Pancreas (tissue), 10 donors: Measurements from ENCODE around the gene PLEKHA8. TPM values are rescaled to one million over a fixed set of nuclear protein-coding genes. Genes with fewer than 3 reads are reported as not detected.

Experiments used
- ATAC-seq, 4 donors: fragments of 200-7000 bp; cut with Tn5 transposase; one replicate each; pipeline versions ENCODE4 v1.8.0 to v1.9.1; 2020; ENCODE audit warnings: mild to moderate bottlenecking in 4 of 4, moderate library complexity in 4 of 4
- DNase-seq, 6 donors: peaks; one replicate each; pipeline ENCODE4 v3.0.0-alpha.2; 2020
- FAIRE-seq: peaks from 2 replicates; lab custom pipeline; 2012; peaks lifted over from hg19 to GRCh38; lab: Jason Lieb, UNC
- H3K27ac ChIP-seq, 4 donors: fragments of 200-600 bp; sonication (generic); 1 replicate in 3 of 4; 2 replicates in 1 of 4; pipeline versions ENCODE4 v1.5.0 to v1.8.0; 2020
- H3K27me3 ChIP-seq, 4 donors: fragments of 200-600 bp; one replicate each; pipeline ENCODE4 v1.8.0; 2021
- H3K36me3 ChIP-seq, 3 donors: fragments of 200-600 bp; sonication (generic) in 1 of 3; one replicate each; pipeline versions ENCODE4 v1.5.0 to v1.8.0; 2020 to 2021
- H3K4me1 ChIP-seq, 3 donors: fragments of 200-600 bp; one replicate each; pipeline ENCODE4 v1.8.0; 2021
- H3K4me3 ChIP-seq, 4 donors: fragments of 200-600 bp; sonication (generic) in 2 of 4; one replicate each; pipeline versions ENCODE4 v1.5.0 to v1.8.0; 2020 to 2021
- H3K9me3 ChIP-seq, 4 donors: fragments of 200-600 bp; one replicate each; pipeline ENCODE4 v1.8.0; 2021
- WGBS, 2 donors: extraction: QIAGEN DNeasy Blood & Tissue Kit; methylation state at CpG; one replicate each; pipeline ENCODE4 v1.1.7; 2013; 5-methylcytosine and 5-hydroxymethylcytosine counted together
- intact Hi-C, 3 donors: fragments of 100-400 bp; cut with DNase I; formaldehyde crosslinking; loops; one replicate each; pipeline versions ENCODE4 v1.11.1 to v1.14.2; 2022
- polyA plus RNA-seq, 2 donors: library from polyadenylated mRNA; stranded (reverse); fragments of 200-250 nt; gene quantifications; one replicate each; pipeline ENCODE4 v1.2.3, GENCODE V29; 2013
- total RNA-seq, 6 donors: library from RNA; stranded (reverse); fragmentation: NEBNext Ultra II Directional in 4 of 6; extraction: Animal tissue kit (Norgen Biotek cat#: 25700) in 4 of 6; gene quantifications; one replicate each; pipeline versions ENCODE4 v1.2.1 to v1.2.4, GENCODE V29; 2021 to 2023
- TF ChIP-seq, protein P1 (sequence below), 4 donors: fragments of 200-600 bp; sonication (generic) in 3 of 4; IDR thresholded peaks; one replicate each; pipeline versions ENCODE4 v1.5.0 to v1.8.0; 2021; ENCODE audit warnings: antibody characterized with exemption in 4 of 4
- donor health status: healthy with polysubstance abuse.
- donor health status: DM: no; HTN: no; CAD: no; lungs with moderate emphysema.
- donor health status: DM: no; HTN: no; CAD: no.
- donor health status: control.
- donor health status: control.
- donor health status: Bipolar disorder and iron deficiency.
- donor health status: DM: yes; HTN: yes; CAD: no.
- donor health status: DM: no; HTN: no; CAD: no.
- donor health status: DM: no; HTN: no; CAD: no.
- donor health status: DM: yes; HTN: yes; CAD: no.

The PLEKHA8 gene
- total and polyA plus RNA-seq, 8 donors: 1.7 to 9.7 (median 4.3) TPM

DNA sequence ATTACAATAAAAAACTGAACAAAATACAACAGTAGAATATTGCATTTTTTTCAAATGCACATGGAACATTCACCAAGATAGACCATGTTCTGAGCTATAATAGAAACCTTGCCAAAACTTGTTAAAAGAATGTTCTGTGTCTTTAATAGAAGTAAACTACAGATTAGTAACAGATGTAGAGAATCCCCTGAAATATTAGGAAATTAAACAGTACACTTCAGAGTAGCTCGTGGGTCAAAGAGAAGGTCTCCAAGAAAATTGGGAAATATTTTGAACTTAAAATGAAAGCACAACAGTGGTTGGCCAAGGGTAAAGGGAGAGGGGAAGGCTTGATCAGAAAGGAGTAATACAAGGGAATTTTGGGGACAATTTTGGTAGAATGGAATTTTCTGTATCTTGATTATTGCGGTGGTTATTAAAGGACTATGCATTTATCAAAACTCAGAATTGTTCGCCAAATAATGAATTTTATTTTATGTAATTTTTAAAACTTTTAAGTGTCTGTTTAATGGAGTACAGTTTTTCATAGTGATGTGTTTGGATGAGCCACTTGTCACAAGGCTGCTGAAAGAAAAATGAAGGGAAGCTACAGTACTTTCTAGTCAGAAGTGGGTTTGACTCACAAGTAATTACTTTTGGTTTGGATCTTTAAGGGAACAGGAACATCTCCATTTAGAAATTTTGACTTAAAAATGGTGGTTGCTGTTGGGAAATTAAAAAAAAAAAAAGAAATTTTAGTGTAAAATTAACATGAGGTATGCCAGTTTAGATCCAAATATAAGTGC lies 10.2 kb downstream of the PLEKHA8 start:
- H3K27ac ChIP-seq: no peak overlapping the region
- no peaks in the 10 kb centered on the region for H3K9me3 ChIP-seq
- H3K4me3 ChIP-seq: no peak overlapping the region
- 93% methylated on average over 3 of the region's 3 CpGs for WGBS, 2 donors
- intact Hi-C loops: no loop called here
- no peak for FAIRE-seq
- peaks cover 0 to 3% (median 0%) of the 10 kb centered on the region in 3 donors for H3K4me1 ChIP-seq
- no peaks in the 10 kb centered on the region for H3K27me3 ChIP-seq
- DNase-seq: no peak
- H3K36me3 ChIP-seq: no peaks in the 10 kb centered on the region
- ATAC-seq: peak in 3 of 4 donors; percentile 22 to 50 (median 30)
- TF ChIP-seq, protein P1, sequence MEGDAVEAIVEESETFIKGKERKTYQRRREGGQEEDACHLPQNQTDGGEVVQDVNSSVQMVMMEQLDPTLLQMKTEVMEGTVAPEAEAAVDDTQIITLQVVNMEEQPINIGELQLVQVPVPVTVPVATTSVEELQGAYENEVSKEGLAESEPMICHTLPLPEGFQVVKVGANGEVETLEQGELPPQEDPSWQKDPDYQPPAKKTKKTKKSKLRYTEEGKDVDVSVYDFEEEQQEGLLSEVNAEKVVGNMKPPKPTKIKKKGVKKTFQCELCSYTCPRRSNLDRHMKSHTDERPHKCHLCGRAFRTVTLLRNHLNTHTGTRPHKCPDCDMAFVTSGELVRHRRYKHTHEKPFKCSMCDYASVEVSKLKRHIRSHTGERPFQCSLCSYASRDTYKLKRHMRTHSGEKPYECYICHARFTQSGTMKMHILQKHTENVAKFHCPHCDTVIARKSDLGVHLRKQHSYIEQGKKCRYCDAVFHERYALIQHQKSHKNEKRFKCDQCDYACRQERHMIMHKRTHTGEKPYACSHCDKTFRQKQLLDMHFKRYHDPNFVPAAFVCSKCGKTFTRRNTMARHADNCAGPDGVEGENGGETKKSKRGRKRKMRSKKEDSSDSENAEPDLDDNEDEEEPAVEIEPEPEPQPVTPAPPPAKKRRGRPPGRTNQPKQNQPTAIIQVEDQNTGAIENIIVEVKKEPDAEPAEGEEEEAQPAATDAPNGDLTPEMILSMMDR (IDR thresholded peaks at IDR 0.05): no peak

DNA sequence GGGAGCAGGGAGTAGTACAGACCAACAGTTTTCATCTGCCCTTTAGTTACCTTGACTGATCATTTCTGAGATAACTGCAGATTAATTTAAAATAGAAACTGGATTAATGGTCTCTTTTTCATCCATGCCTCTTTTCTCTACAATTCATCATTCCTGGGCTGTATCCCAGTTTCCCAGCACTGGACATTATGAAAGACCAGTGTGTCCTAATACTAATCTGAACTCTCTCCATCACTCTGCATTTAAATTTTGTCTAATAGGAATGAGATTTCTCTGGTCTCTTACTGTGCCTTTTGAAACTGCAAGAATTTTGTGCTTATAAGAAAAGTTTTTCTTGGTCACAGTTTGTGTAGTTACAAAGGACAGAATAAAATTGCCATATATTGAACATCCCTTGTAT lies 12.7 kb downstream of the PLEKHA8 start:
- Histone ChIP-seq H3K36me3 (no peaks in the 10 kb centered on the region), H3K27me3 (no peaks in the 10 kb centered on the region), H3K9me3 (no peaks in the 10 kb centered on the region), H3K27ac (no peak overlapping the region), H3K4me3 (no peak overlapping the region), H3K4me1 (peaks cover under 1 to 7% (median 2%) of the 10 kb centered on the region in 3 donors)
- no peak for FAIRE-seq
- intact Hi-C loops: no loop called here
- ATAC-seq: no peak
- DNase-seq: no peak
- TF ChIP-seq, protein P1 (IDR thresholded peaks at IDR 0.05): no peak

DNA sequence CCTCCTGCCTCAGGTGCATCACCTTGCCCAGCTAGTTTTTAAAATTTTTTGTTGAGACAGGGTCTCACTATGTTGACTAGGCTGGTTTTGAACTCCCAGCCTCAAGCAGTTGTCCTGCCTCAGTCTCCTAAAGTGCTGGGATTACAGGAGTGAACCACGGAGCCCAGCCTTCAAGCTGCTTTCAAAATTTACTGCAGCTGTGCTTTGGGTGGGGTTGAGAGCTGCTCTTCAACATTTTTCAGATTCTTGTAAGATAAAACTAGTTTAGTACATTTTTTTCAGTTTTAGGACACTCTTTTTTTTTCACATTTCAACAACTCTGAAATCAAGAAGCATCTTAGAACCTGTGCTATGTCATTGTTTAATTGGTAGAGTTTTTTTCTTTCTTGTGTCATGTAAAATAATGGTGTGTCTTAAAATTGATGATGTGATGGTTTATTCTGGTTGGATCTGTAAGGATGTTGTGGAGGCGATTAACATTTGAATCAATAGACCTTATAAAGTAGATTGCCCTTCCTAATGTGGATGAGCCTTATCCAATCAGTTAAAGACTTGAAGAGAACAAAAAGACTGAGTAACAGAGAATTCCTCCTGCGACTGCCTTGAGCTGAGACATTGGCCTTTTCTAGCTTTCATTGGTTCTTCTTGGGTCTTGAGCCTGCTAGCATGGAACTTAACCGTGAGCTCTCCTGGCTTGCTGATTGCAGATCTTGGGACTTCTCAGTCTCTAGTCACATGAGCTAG lies 13.5 kb downstream of the PLEKHA8 start:
- Histone ChIP-seq H3K36me3 (no peaks in the 10 kb centered on the region), H3K4me1 (peaks cover 8 to 12% (median 8%) of the 10 kb centered on the region in 3 donors), H3K9me3 (no peaks in the 10 kb centered on the region), H3K4me3 (no peak overlapping the region), H3K27me3 (no peaks in the 10 kb centered on the region), H3K27ac (no peak overlapping the region)
- intact Hi-C loops: no loop called here
- WGBS, 2 donors: 92% methylated on average over 4 of the region's 4 CpGs
- TF ChIP-seq, protein P1 (IDR thresholded peaks at IDR 0.05): no peak
- no peak for DNase-seq
- no peak for ATAC-seq
- no peak for FAIRE-seq

DNA sequence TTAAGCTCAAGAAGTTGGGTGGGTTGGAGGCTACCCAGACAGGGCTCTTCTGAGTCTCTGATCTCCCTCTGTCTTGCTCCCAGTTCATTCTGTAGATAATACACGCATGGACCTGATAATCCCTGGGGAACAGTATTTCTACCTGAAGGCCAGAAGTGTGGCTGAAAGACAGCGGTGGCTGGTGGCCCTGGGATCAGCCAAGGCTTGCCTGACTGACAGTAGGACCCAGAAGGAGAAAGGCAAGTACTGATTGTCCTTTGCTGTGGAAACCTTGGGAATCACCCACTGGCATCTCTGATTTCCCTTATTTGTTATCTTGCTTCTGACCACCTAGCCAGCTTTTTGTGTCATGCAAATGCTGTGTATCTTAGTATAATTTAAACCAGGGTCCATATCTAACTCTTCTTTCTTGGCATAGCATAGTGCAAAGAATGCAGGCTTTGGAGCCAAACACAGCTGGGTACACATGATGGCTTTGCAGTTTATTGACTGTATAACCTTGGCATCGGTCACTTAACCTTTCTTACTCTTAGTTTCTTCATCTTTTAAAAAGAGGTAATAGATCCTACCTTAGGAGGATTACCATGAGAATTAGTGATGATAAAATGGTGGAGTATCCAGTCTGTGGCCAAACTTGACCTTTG lies 18.0 kb downstream of the PLEKHA8 start:
- 26 to 30% methylated on average over 3 of the region's 3 CpGs for WGBS, 2 donors
- H3K27ac ChIP-seq: peak overlapping the region in 2 of 4 donors; percentile 30 to 44
- FAIRE-seq: no peak

More for the DNA sequence above, 18.0 kb downstream of the PLEKHA8 start:
- Histone ChIP-seq H3K4me3 (no peak overlapping the region), H3K27me3 (no peaks in the 10 kb centered on the region), H3K4me1 (peaks cover 14 to 17% (median 16%) of the 10 kb centered on the region in 3 donors), H3K36me3 (no peaks in the 10 kb centered on the region), H3K9me3 (no peaks in the 10 kb centered on the region)
- intact Hi-C loops: no loop called here
- peak; percentile 90 to 96 (median 94) for ATAC-seq
- TF ChIP-seq, protein P1 (IDR thresholded peaks at IDR 0.05): no peak
- DNase-seq: peak in 3 of 6 donors; percentile 32 to 52 (median 44)
